H9 (cell line): ENCODE data around the gene BLOC1S5. TPM values are rescaled to one million over a fixed set of nuclear protein-coding genes. Genes with fewer than 3 reads are reported as not detected.

ENCODE experiments used
- DNase-seq: peaks from one replicate; pipeline ENCODE4 v3.0.0-alpha.2; 2017
- H2AFZ ChIP-seq: one replicate; pipeline ENCODE4 v1.6.1; 2013; ENCODE audit warnings: mild to moderate bottlenecking, low read length, control low read depth, moderate library complexity
- H2AK5ac ChIP-seq: 2 replicates; pipeline ENCODE4 v1.6.1; 2013; ENCODE audit warnings: low read length, control low read depth, mixed read lengths; ENCODE audit not compliant: insufficient read length
- H2BK120ac ChIP-seq: one replicate; pipeline ENCODE4 v1.6.1; 2013; ENCODE audit warnings: low read depth, mild to moderate bottlenecking, low read length, control low read depth, inconsistent platforms; ENCODE audit not compliant: poor library complexity, severe bottlenecking
- H2BK12ac ChIP-seq: 2 replicates; pipeline ENCODE4 v1.6.1; 2013; ENCODE audit warnings: low read length, control low read depth, mixed read lengths, low read depth; ENCODE audit not compliant: insufficient read length
- H2BK15ac ChIP-seq: 2 replicates; pipeline ENCODE4 v1.6.1; 2013; ENCODE audit warnings: low read depth, low read length, control low read depth
- H2BK20ac ChIP-seq: one replicate; pipeline ENCODE4 v1.6.1; 2013; ENCODE audit warnings: low read depth, mild to moderate bottlenecking, low read length, control low read depth, inconsistent platforms; ENCODE audit not compliant: poor library complexity, severe bottlenecking
- H2BK5ac ChIP-seq: 2 replicates; pipeline ENCODE4 v1.6.1; 2013; ENCODE audit warnings: low read length, control low read depth, mixed read lengths; ENCODE audit not compliant: insufficient read length
- H3K14ac ChIP-seq: 2 replicates; pipeline ENCODE4 v1.6.1; 2013; ENCODE audit warnings: low read length, control low read depth; ENCODE audit not compliant: insufficient read depth
- H3K18ac ChIP-seq: 2 replicates; pipeline ENCODE4 v1.6.1; 2013; ENCODE audit warnings: low read depth, mild to moderate bottlenecking, mixed read lengths, low read length, control low read depth; ENCODE audit not compliant: insufficient read length
- H3K23ac ChIP-seq: 2 replicates; pipeline ENCODE4 v1.6.1; 2013; ENCODE audit warnings: low read length, control low read depth, mixed read lengths, low read depth; ENCODE audit not compliant: insufficient read length
- H3K23me2 ChIP-seq: 2 replicates; pipeline ENCODE4 v1.6.1; 2013; ENCODE audit warnings: low read depth, mild to moderate bottlenecking, mixed read lengths, low read length, control low read depth; ENCODE audit not compliant: insufficient read length, poor library complexity, severe bottlenecking
- H3K27ac ChIP-seq: 2 replicates; pipeline ENCODE4 v1.5.1; 2013; ENCODE audit warnings: low read length, control low read depth, mixed read lengths, low read depth; ENCODE audit not compliant: insufficient read length
- H3K27me3 ChIP-seq: 2 replicates; pipeline ENCODE4 v1.6.1; 2013; ENCODE audit warnings: low read length, control low read depth, inconsistent platforms; ENCODE audit not compliant: insufficient read depth
- H3K4ac ChIP-seq: 2 replicates; pipeline ENCODE4 v1.6.1; 2013; ENCODE audit warnings: low read depth, mild to moderate bottlenecking, control low read depth, inconsistent platforms, low read length, moderate library complexity
- H3K4me1 ChIP-seq: 2 replicates; pipeline ENCODE4 v1.6.1; 2013; ENCODE audit warnings: low read length, control low read depth, inconsistent platforms; ENCODE audit not compliant: insufficient read depth
- H3K4me2 ChIP-seq: 2 replicates; pipeline ENCODE4 v1.6.1; 2013; ENCODE audit warnings: low read length, control low read depth, mixed read lengths; ENCODE audit not compliant: insufficient read length, insufficient read depth
- H3K56ac ChIP-seq: 2 replicates; pipeline ENCODE4 v1.6.1; 2013; ENCODE audit warnings: low read depth, mild to moderate bottlenecking, mixed read lengths, low read length, control low read depth; ENCODE audit not compliant: insufficient read length
- H3K79me1 ChIP-seq: 2 replicates; pipeline ENCODE4 v1.6.1; 2013; ENCODE audit warnings: low read depth, mild to moderate bottlenecking, moderate library complexity, low read length, control low read depth, inconsistent platforms; ENCODE audit not compliant: insufficient read depth, poor library complexity, severe bottlenecking
- H3K79me2 ChIP-seq: 2 replicates; pipeline ENCODE4 v1.6.1; 2013; ENCODE audit warnings: low read length, control low read depth, inconsistent platforms; ENCODE audit not compliant: insufficient read depth
- H3K9ac ChIP-seq: 2 replicates; pipeline ENCODE4 v1.6.1; 2013; ENCODE audit warnings: low read length, control low read depth, mixed read lengths; ENCODE audit not compliant: insufficient read length; ENCODE audit errors: extremely low read depth
- H3K9me3 ChIP-seq: one replicate; pipeline ENCODE4 v1.6.1; 2013; ENCODE audit warnings: low read depth, low read length, inconsistent platforms; ENCODE audit not compliant: control insufficient read depth
- H3T11ph ChIP-seq: one replicate; pipeline ENCODE4 v1.6.1; 2013; ENCODE audit warnings: mild to moderate bottlenecking, low read length, control low read depth, inconsistent platforms
- H4K20me1 ChIP-seq: one replicate; pipeline ENCODE4 v1.6.1; 2013; ENCODE audit not compliant: control insufficient read depth, insufficient read length, insufficient read depth
- H4K5ac ChIP-seq: 2 replicates; pipeline ENCODE4 v1.6.1; 2013; ENCODE audit warnings: low read depth, mild to moderate bottlenecking, mixed read lengths, low read length, control low read depth; ENCODE audit not compliant: insufficient read length
- H4K8ac ChIP-seq: replicated peaks from 2 replicates; pipeline ENCODE4 v1.6.1; 2013; ENCODE audit warnings: low read length, control low read depth, mixed read lengths, low read depth; ENCODE audit not compliant: insufficient read length
- H4K91ac ChIP-seq: 2 replicates; pipeline ENCODE4 v1.6.1; 2013; ENCODE audit warnings: low read depth, mild to moderate bottlenecking, moderate library complexity, mixed read lengths, low read length, control low read depth; ENCODE audit not compliant: insufficient read length
- H3K27ac Mint-ChIP-seq, 3 experiments: 2 replicates in 2 of 3; 3 replicates in 1 of 3; pipeline ENCODE4 v1.8.0; 2020 to 2021; ENCODE audit warnings: mixed read lengths in 3 of 3, mild to moderate bottlenecking in 1 of 3, moderate library complexity in 1 of 3
- H3K27me3 Mint-ChIP-seq: 2 replicates; pipeline ENCODE4 v1.8.0; 2021; ENCODE audit warnings: low read depth, mild to moderate bottlenecking, moderate library complexity, mixed read lengths
- H3K36me3 Mint-ChIP-seq, 3 experiments: 2 replicates in 2 of 3; 3 replicates in 1 of 3; pipeline ENCODE4 v1.8.0; 2020 to 2021; ENCODE audit warnings: low read depth in 3 of 3, mixed read lengths in 3 of 3; ENCODE audit not compliant: insufficient read depth in 1 of 3
- H3K4me1 Mint-ChIP-seq, 2 experiments: 2 replicates each; pipeline ENCODE4 v1.8.0; 2020; ENCODE audit warnings: mixed read lengths in 2 of 2
- H3K4me3 Mint-ChIP-seq, 2 experiments: 2 replicates in 1 of 2; 3 replicates in 1 of 2; pipeline ENCODE4 v1.8.0; 2020 to 2021; ENCODE audit warnings: mild to moderate bottlenecking in 2 of 2, mixed read lengths in 2 of 2, moderate library complexity in 1 of 2
- H3K9me3 Mint-ChIP-seq, 2 experiments: 2 replicates in 1 of 2; 3 replicates in 1 of 2; pipeline ENCODE4 v1.8.0; 2020; ENCODE audit warnings: mild to moderate bottlenecking in 2 of 2, mixed read lengths in 2 of 2, moderate library complexity in 1 of 2
- WGBS: extraction: QIAGEN DNeasy Blood & Tissue Kit; methylation state at CpG from one replicate; pipeline ENCODE4 v1.1.7; 2013; ENCODE audit warnings: missing lambda C conversion rate, low lambda C conversion rate, mixed read lengths; ENCODE audit not compliant: insufficient read length; ENCODE audit errors: extremely low coverage; 5-methylcytosine and 5-hydroxymethylcytosine counted together
- total RNA-seq: library from RNA; stranded (reverse); gene quantifications from 2 replicates; pipeline ENCODE4 v1.2.1, GENCODE V29; 2021
- TF ChIP-seq, protein P1 (sequence below): fragments of 200-600 bp; sonication (generic); conservative IDR thresholded peaks from 3 replicates; pipeline ENCODE4 v1.8.0; 2021; ENCODE audit warnings: antibody characterized with exemption, mild to moderate bottlenecking

BLOC1S5 gene
- total RNA-seq, 1 experiment from 2014 or later: 15.6 TPM

DNA sequence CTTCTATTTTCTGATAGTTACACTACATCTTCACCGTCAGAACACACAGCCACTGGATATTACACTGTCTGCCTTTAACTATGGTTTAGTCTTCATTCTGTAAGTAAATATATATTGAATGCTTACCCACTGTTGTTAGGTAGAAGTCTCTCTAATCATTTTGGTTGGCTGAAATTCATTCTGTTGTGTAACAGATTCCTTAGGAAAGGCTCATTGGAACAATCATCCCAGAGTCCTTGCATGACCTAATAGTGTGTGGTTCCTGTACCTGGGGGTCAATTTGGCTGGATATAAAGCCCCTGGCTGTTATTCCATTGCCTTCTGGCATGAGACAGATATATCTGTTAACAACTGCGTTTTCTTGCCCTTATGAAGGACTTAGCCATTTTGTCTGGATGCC lies 9.9 kb downstream of the BLOC1S5 start:
- Histone ChIP-seq H4K91ac (no peak overlapping the region), H2AFZ (no peak overlapping the region), H3T11ph (no peak overlapping the region), H4K8ac (no peak overlapping the region), H3K56ac (no peak overlapping the region), H2BK20ac (no peak overlapping the region), H3K9me3 (no peaks in the 10 kb centered on the region), H3K14ac (no peak overlapping the region), H4K5ac (no peak overlapping the region), H4K20me1 (no peaks in the 10 kb centered on the region), H3K23me2 (no peaks in the 10 kb centered on the region), H2BK15ac (no peak overlapping the region), H3K4me2 (no peak overlapping the region), H3K79me1 (no peaks in the 10 kb centered on the region), H3K4me1 (no peaks in the 10 kb centered on the region), H3K27me3 (no peaks in the 10 kb centered on the region), H3K23ac (no peak overlapping the region), H2BK12ac (no peak overlapping the region), H3K79me2 (no peaks in the 10 kb centered on the region), H2BK120ac (no peak overlapping the region), H3K4ac (no peak overlapping the region), H3K27ac (no peak overlapping the region), H3K18ac (no peak overlapping the region), H2BK5ac (no peak overlapping the region), H2AK5ac (no peak overlapping the region), H3K9ac (no peak overlapping the region)
- TF ChIP-seq, protein P1, sequence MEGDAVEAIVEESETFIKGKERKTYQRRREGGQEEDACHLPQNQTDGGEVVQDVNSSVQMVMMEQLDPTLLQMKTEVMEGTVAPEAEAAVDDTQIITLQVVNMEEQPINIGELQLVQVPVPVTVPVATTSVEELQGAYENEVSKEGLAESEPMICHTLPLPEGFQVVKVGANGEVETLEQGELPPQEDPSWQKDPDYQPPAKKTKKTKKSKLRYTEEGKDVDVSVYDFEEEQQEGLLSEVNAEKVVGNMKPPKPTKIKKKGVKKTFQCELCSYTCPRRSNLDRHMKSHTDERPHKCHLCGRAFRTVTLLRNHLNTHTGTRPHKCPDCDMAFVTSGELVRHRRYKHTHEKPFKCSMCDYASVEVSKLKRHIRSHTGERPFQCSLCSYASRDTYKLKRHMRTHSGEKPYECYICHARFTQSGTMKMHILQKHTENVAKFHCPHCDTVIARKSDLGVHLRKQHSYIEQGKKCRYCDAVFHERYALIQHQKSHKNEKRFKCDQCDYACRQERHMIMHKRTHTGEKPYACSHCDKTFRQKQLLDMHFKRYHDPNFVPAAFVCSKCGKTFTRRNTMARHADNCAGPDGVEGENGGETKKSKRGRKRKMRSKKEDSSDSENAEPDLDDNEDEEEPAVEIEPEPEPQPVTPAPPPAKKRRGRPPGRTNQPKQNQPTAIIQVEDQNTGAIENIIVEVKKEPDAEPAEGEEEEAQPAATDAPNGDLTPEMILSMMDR: no peak
- Mint-ChIP-seq H3K36me3 (peaks cover 17 to 43% (median 30%) of the 10 kb centered on the region in 3 experiments; a peak in 6 of 7 replicates), H3K9me3 (no peaks in the 10 kb centered on the region), H3K4me3 (no peak overlapping the region), H3K27ac (no peak overlapping the region), H3K27me3 (no peaks in the 10 kb centered on the region), H3K4me1 (no peaks in the 10 kb centered on the region; a peak in 1 of 4 replicates)
- no peak for DNase-seq
- no CpG with 5 or more reads among the region's 2 CpGs for WGBS
